ENCODE data around the gene ADAM30.

The ADAM30 gene

GRCh38 chr1:119906927-119907652 lies 10.8 kb upstream of the ADAM30 start:
- DNase-seq = no peak

- no peak for DNase-seq
Measured at GRCh38 chr1:119903443-119903835, 7.1 kb upstream of the ADAM30 start.

DNA sequence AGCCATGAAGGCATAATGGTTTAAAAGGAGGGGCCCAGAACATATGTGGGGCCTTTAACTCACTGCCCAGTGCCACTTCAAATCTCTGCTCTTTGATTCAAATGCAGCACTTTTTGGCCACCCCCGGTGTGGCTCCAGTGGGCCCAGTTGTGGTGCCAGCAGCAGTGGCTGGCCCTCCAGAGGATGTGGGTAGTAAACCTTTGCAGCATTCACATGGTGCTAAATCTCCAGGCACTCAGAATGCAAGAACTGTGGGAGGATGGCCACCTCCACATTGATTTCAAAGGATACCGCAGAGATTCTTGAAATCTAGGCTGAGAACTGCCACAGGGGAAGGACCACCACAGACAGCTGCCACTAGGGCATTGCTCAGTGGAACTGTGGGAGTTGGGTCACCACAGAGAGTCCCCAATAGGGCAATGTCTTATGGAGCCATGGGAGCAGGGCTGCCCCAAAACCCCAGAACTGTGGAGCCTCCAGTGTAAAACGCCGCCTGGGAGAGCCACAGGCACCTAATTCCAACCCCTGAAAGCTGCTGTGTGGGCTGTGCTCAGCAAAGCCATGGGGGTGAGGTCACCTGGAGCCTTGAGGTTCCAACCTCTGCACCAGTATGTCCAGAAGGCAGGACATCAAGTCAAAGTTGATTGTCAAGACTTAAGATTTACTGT lies 6.6 kb upstream of the ADAM30 start:
- no peak for DNase-seq

DNA sequence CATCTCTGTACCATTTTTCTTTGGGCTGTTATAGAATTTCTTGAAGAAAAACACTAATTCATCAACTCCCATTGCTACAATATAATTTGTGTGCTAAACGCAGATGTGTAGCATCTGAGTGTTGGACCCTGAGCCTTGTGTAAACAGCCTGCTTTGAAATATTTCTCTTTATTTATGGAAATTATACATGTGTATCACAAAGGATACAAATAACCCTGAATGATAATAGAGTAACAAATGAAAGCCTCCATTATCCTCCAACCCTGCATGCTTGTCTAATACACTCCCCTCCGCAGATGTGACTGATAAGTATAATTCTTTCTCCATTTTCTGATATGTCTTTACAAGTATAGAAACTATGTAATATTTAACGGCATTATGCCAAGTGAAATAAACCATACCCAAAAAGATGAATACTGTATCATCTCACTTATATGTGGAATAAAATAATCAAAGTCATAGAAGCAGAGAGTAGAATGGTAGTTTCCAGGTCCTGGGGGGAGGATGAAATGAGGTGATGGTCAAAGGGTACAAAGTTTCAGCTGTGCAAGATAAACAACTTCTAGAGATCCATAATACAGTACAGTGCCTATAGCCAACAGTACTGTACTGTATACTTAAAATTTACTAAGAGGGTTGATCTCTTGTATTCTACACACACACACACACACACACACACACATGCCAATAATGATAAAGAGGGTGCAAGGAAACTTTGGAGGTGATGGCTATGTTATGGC lies 2.8 kb upstream of the ADAM30 start:
- no peak for DNase-seq

DNA sequence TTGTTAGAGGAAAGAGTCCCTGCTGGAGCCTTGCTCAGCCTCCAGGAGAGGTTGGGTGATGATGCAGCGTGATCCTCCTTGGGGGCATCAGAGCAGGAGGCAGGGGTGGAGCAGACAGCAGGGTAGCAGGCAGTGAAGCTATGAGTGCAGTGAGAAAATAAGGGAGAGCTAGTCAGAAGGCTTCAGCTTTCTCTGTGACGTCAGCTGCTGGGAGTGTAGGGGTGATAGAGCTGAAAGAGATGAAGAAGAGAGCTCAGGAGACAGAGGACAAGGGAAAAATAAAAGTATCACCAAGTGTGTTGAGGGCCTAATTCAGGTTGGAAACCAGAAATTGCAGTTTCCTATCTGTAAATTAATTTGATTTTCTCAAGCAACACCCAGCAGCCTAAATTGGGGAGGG lies 2.2 kb upstream of the ADAM30 start:
- no peak for DNase-seq

GRCh38 chr1:119895102-119895501 lies 1.2 kb downstream of the ADAM30 start:
- DNase-seq = no peak

DNA sequence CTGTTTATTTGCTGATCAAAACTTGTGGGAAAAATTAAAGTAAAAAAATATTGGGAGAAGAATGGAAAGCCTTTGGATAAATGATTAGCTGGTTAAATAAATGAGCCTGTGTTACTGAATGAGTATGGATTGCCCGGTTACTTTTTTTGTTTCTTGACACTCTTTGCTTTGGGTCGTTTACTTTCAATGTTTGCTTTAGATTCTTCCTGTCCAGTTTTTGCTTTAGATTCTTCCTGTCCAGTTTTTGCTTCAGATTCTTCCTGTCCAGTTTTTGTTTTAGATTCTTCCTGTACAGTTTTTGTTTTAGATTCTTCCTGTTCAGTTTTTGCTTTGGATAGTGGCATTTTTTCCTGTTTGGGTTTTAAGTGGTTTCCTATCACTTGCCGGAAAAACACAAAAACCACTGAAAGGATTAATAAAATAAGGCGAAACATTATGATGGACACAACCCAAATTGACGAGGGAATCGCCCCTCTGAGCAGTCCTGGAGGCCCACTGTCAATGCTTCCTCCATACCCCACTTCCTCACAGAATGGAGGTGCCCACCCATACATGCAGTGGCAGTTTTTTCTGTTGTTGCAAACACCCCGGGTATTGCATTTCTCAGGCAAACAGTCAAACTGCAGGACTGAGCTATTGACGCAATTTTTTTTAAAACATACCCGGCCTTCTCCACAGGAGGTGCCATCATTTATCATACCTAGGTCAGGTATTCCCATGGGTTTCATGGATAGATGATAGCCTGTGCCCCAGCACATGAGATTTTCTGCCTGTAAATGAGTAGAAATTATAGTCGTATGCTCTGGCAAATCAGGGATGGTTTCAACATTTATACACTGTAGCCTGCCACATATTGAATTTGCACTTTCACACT lies 2.3 kb downstream of the ADAM30 start:
- DNase-seq = no peak

- DNase-seq = no peak
Measured at GRCh38 chr1:119893238-119893791, 3.0 kb downstream of the ADAM30 start.

- DNase-seq = no peak
Measured at GRCh38 chr1:119891386-119891785, 4.9 kb downstream of the ADAM30 start.

GRCh38 chr1:119888476-119888875 lies 7.8 kb downstream of the ADAM30 start:
- no peak for DNase-seq

DNA sequence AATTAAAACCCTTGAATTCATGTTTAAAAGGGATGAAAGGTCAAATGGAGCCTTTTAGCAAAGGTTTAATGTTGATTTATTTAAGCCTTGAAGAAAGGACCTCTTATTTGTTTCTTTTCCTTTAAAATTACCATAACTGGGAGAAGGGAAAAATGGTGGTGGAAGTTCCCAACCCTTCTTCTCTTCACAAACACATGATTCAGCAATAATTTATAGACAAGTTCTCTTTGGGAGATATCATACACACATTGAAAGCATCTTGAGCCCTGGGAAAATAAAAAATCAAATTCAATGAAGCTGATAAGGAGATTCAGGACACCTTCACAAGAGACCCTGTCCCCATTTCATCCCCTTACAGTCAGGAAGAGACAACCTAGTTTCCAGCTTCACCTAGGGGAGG lies 8.9 kb downstream of the ADAM30 start:
- no peak for DNase-seq

DNA sequence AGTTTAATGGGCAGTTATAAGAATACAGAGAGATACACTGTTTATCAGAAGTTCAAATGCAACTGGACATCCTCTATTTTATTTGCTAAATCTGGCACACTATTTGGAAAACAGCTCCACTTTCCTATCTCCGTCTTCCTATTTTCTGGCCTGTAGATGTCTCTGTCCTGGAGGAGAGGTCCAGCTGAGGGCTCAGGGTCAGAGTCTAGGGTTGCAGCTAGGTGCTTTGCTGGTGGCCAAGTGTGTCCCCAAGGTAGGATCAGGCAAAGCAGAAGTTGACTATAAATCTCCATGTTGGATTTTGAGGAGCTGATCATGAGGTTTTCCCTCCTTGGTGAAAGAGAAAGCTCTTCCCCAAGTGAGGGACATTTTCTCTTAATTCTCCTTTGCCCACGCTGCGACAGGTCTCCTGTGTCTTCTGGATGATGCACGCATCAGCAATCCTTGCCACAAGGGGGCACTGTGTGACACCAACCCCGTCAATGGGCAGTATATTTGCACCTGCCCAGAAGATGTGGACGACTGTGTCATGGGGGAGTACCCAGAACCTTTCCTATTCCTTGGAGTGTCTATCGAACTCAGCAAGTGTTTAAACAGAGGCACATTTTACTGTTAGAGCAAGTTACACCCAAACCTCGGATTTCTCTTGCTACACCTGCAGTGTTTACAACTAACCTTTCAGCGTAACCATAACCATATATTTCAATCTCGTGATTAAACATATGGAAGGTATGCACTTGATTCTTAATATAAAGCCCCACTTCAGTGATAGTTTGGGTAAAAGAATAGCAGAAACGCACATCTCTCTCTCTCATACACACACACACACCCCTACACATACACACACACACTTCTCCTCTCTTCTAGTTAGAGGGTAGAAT lies 10.2 kb downstream of the ADAM30 start:
- peak; percentile 53 for DNase-seq

- no peak for DNase-seq
Measured at GRCh38 chr1:119884711-119885110, 11.6 kb downstream of the ADAM30 start.

DNA sequence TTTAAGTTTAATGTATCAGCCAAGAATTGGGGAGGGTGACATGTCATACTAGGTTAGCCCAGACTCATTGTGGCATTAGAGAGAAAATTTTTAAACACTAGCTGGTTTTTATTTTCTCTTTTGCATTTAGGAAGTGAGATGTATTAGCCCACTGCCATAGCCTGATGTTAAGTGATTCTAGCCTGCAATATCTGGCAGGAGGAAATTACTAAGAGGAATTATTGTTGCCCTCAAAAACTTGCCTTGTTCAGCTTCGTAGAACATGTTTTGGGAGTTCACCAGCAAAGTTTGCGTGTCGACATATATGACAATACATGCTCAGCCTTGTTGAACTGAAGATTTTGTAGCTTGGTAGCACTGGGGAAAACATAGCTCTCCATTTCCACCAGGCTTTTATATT lies 12.5 kb downstream of the ADAM30 start:
- no peak for DNase-seq

- DNase-seq = no peak
Measured at GRCh38 chr1:119882132-119883049, 13.9 kb downstream of the ADAM30 start.

- DNase-seq = no peak
Measured at GRCh38 chr1:119879510-119880434, 16.5 kb downstream of the ADAM30 start.

DNA sequence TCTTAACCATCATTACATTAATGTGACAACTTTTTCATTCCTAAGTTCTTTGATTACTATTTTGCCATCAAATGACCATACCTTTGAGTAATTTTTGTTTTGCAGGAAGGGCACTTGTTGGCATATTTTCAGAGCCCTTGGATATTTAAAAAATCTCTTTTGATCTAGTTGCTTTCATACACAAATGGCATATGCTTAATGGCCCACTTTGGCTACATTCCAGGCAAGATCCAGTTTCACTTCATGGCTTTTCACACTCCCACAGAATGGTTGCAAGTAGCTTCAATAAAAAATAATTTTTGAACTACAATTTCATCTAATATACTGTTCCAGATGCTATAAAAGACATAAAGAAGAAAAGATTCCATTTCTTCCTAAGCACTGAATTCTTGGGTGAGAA lies 18.1 kb downstream of the ADAM30 start:
- no peak for DNase-seq

GRCh38 chr1:119874186-119874585 lies 22.1 kb downstream of the ADAM30 start:
- DNase-seq = no peak

Measured in stimulated activated CD4-positive, alpha-beta T cell treated with anti-CD3 and anti-CD28 coated beads, Interleukin-4, amount 100 ng/mL, for 1 hour (primary cell).